HFFc6 (cell line): Measurements from ENCODE around the gene GRM5. TPM values are rescaled to one million over a fixed set of nuclear protein-coding genes. Genes with fewer than 3 reads are reported as not detected.

Experiments
- DNase-seq: peaks from one replicate; pipeline ENCODE4 v3.0.0-alpha.2; 2018
- H3K27ac Mint-ChIP-seq: 2 replicates; pipeline ENCODE4 v1.8.0; 2020; ENCODE audit warnings: mild to moderate bottlenecking, mixed read lengths
- H3K27me3 Mint-ChIP-seq: 2 replicates; pipeline ENCODE4 v1.8.0; 2021; ENCODE audit warnings: mild to moderate bottlenecking, moderate library complexity, mixed read lengths; ENCODE audit not compliant: insufficient read depth
- H3K36me3 Mint-ChIP-seq: 2 replicates; pipeline ENCODE4 v1.8.0; 2021; ENCODE audit warnings: low read depth, mixed read lengths
- H3K4me1 Mint-ChIP-seq: 2 replicates; pipeline ENCODE4 v1.8.0; 2020; ENCODE audit warnings: low read depth, mixed read lengths
- H3K4me3 Mint-ChIP-seq: 2 replicates; pipeline ENCODE4 v1.8.0; 2020; ENCODE audit warnings: mild to moderate bottlenecking, moderate library complexity, mixed read lengths
- H3K9me3 Mint-ChIP-seq: 2 replicates; pipeline ENCODE4 v1.8.0; 2020; ENCODE audit warnings: mild to moderate bottlenecking, mixed read lengths
- CTCF ChIP-seq: fragments of 200-600 bp; sonication (generic); IDR thresholded peaks from 2 replicates; pipeline ENCODE4 v1.5.0; 2021; ENCODE audit warnings: antibody characterized with exemption, mild to moderate bottlenecking
- total RNA-seq, 6 experiments: library from RNA; stranded (reverse); fragmentation: NEBNext Ultra II Directional; extraction: Animal tissue kit (Norgen Biotek cat#: 25700); gene quantifications; 2 replicates in 1 of 6; 3 replicates in 5 of 6; pipeline ENCODE4 v1.2.3, GENCODE V29; 2021

The GRM5 gene
- total RNA-seq, 6 experiments from 2014 or later = 0.12 TPM; not detected in 5

GRCh38 chr11:88534185-88534584 lies 531.6 kb downstream of the GRM5 start:
- Mint-ChIP-seq H3K27me3 (peaks cover 2% of the 10 kb centered on the region; the same call in 1 of the 2 replicates), H3K36me3 (peaks cover 10% of the 10 kb centered on the region; the same call in 1 of the 2 replicates), H3K4me3 (no peak overlapping the region), H3K4me1 (peaks cover 69% of the 10 kb centered on the region), H3K9me3 (peaks cover 4% of the 10 kb centered on the region; the same call in 1 of the 2 replicates), H3K27ac (no peak overlapping the region)
- no peak for TF ChIP-seq CTCF
- DNase-seq = no peak

- peaks cover 10% of the 10 kb centered on the region; the same call in 1 of the 2 replicates for H3K36me3 Mint-ChIP-seq
- peaks cover 4% of the 10 kb centered on the region; the same call in 1 of the 2 replicates for H3K9me3 Mint-ChIP-seq
- H3K4me3 Mint-ChIP-seq = no peak overlapping the region
- no peak for TF ChIP-seq CTCF
- H3K27ac Mint-ChIP-seq = no peak overlapping the region
- peaks cover 57% of the 10 kb centered on the region for H3K4me1 Mint-ChIP-seq
- no peak for DNase-seq
- H3K27me3 Mint-ChIP-seq = peaks cover 2% of the 10 kb centered on the region; the same call in 1 of the 2 replicates
Observed at GRCh38 chr11:88533001-88533400, 532.8 kb downstream of the GRM5 start.

GRCh38 chr11:88531831-88532230 lies 534.0 kb downstream of the GRM5 start:
- no peak for DNase-seq
- H3K4me3 Mint-ChIP-seq = no peak overlapping the region

GRCh38 chr11:88529426-88529825 lies 536.4 kb downstream of the GRM5 start:
- no peak for TF ChIP-seq CTCF
- Mint-ChIP-seq H3K27me3 (no peaks in the 10 kb centered on the region; the same call in 1 of the 2 replicates), H3K27ac (no peak overlapping the region), H3K9me3 (peaks cover 2% of the 10 kb centered on the region; the same call in 1 of the 2 replicates), H3K4me1 (peaks cover 22% of the 10 kb centered on the region), H3K4me3 (no peak overlapping the region), H3K36me3 (peaks cover 2% of the 10 kb centered on the region; the same call in 1 of the 2 replicates)
- no peak for DNase-seq

More at GRCh38 chr11:88531831-88532230, 534.0 kb downstream of the GRM5 start:
- peaks cover 4% of the 10 kb centered on the region; the same call in 1 of the 2 replicates for H3K9me3 Mint-ChIP-seq
- TF ChIP-seq CTCF = no peak
- peaks cover 10% of the 10 kb centered on the region; the same call in 1 of the 2 replicates for H3K36me3 Mint-ChIP-seq
- no peak overlapping the region for H3K27ac Mint-ChIP-seq
- H3K4me1 Mint-ChIP-seq = peaks cover 46% of the 10 kb centered on the region
- H3K27me3 Mint-ChIP-seq = peaks cover 2% of the 10 kb centered on the region; the same call in 1 of the 2 replicates

GRCh38 chr11:88523386-88524071 lies 542.3 kb downstream of the GRM5 start:
- H3K36me3 Mint-ChIP-seq = no peaks in the 10 kb centered on the region
- peak overlapping the region; percentile 67; the same call in 1 of the 2 replicates for H3K27ac Mint-ChIP-seq
- peak; percentile 56 for DNase-seq
- no peak overlapping the region for H3K4me3 Mint-ChIP-seq
- no peaks in the 10 kb centered on the region; the same call in 1 of the 2 replicates for H3K27me3 Mint-ChIP-seq
- no peak for TF ChIP-seq CTCF
- H3K9me3 Mint-ChIP-seq = no peaks in the 10 kb centered on the region
- peaks cover 45% of the 10 kb centered on the region for H3K4me1 Mint-ChIP-seq
